Hair follicle dermal papilla cell (primary cell): ENCODE data around the gene TRAFD1. TPM values are rescaled to one million over a fixed set of nuclear protein-coding genes. Genes with fewer than 3 reads are reported as not detected.

ENCODE experiments used
- small RNA-seq: library from RNA; depleted of rRNA; stranded (forward); fragments of <200 nt; gene quantifications from one replicate; pipeline ENCODE3, GENCODE V24; 2012
- total RNA-seq: library from RNA; depleted of rRNA; stranded (reverse); fragments of >200 nt; gene quantifications from 2 replicates; pipeline ENCODE4 v1.2.3, GENCODE V29; 2012

Gene TRAFD1, protein sequence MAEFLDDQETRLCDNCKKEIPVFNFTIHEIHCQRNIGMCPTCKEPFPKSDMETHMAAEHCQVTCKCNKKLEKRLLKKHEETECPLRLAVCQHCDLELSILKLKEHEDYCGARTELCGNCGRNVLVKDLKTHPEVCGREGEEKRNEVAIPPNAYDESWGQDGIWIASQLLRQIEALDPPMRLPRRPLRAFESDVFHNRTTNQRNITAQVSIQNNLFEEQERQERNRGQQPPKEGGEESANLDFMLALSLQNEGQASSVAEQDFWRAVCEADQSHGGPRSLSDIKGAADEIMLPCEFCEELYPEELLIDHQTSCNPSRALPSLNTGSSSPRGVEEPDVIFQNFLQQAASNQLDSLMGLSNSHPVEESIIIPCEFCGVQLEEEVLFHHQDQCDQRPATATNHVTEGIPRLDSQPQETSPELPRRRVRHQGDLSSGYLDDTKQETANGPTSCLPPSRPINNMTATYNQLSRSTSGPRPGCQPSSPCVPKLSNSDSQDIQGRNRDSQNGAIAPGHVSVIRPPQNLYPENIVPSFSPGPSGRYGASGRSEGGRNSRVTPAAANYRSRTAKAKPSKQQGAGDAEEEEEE
- total RNA-seq: 43.1 and 49.0 TPM in 2 replicates

DNA sequence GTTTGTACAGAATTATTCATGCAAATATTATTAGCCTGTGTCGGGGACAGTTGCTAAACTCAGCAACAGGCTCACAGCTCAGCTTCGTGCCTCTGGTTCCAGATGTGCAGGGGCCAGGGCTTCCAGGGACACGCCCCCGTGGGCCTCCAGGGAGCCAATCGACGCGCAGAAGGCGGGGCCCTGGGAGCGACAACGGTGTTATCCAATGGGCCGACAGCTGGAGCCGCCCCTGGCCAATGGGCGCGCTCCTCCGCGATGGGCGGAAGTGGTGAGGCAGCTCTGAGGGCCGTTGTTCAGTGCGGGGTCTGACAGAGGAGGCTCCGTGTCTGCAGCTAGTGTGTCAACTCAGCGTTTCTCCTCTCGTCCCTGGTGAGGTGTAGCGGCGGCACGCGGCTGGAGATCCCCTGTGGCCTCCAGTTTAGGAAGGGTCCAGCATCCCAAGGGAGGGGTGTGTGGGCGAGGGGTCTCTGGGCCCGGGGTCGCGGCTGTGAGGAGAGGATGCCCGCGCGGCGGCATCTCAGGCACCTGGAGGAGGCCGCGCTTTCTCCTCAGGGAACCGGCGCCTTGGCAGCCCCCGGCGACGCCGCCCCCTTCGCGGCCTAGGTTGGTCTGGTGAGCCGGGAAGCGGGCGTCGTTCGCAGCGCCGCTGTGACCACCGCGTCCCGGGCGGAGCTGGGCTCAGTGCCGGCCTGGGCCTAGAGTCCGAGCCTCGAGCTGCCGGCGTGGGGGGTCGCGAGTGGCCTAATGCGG lies at the start of gene TRAFD1:
TSS of gene TRAFD1 (plus strand) at position 311 of the 750 bp plus-strand sequence. CDS start 4,963 bp downstream, outside the sequence.

DNA sequence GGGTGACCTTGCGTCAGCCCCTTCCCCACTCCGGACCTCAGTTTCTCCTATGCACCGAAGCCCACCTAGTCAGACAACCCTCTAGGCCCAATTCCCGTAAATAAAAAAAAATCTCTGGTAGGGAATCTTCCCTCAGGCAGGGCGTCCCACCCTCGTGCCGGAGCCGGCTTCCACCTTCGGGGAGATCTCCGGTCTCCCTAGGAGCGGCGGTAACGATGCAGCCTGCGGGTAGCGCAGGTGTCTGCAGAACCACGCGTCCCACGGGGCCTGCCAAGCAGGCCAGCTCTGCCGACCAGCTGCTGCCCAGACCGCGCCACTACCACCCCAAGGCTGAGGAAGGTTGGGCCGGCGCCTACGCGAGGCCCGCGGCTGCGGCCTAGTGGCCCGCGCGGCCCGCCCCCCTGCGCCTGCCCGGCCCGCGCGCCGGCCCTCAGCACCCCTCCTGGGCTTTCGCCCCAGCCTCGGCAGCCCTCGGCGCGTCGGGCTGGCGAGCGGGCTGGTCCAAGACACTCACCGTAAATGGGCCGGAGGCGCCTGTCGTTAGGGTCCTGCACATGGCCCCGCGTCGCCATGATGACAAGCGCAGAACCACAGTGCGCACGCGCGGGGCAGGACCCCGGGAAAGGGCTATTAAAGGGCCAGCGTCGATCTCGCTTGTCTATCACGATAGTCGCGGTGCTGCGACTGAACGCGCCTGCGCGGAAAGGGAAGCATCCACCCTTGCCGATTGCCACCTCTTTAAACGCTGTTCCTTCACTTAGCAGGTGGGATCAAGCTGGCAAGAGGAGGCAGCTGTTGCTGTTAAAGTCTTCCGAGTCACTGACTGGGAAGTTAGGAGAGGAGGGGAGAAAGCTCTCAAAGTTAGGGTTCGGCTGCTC lies 16.9 kb upstream of the TRAFD1 start, which contains the start of gene NAA25:
TSS of gene NAA25 (minus strand) at position 582 of the 878 bp plus-strand sequence. CDS start at position 572, 10 bp downstream.

Small RNA genes within 50 kb of the gene (small RNA-seq; reads per million reads assigned to genes)
- not detected for gene RF00019

Other genes starting within 250 kb of the TRAFD1 start
- gene TMEM116, start 112.4 kb upstream of the TRAFD1 start, total RNA-seq: 7.2 and 9.4 TPM in 2 replicates
- gene ERP29, start 112.1 kb upstream of the TRAFD1 start, total RNA-seq: 38.1 and 42.9 TPM in 2 replicates
- gene NAA25, start 16.8 kb upstream of the TRAFD1 start, total RNA-seq: 20.5 and 21.1 TPM in 2 replicates